ENCODE data around the gene AK5. TPM values are rescaled to one million over a fixed set of nuclear protein-coding genes. Genes with fewer than 3 reads are reported as not detected.

Gene AK5
- total and polyA plus RNA-seq, 3 experiments from 2014 or later = 0.46 to 3.4 (median 1.1) TPM

DNA sequence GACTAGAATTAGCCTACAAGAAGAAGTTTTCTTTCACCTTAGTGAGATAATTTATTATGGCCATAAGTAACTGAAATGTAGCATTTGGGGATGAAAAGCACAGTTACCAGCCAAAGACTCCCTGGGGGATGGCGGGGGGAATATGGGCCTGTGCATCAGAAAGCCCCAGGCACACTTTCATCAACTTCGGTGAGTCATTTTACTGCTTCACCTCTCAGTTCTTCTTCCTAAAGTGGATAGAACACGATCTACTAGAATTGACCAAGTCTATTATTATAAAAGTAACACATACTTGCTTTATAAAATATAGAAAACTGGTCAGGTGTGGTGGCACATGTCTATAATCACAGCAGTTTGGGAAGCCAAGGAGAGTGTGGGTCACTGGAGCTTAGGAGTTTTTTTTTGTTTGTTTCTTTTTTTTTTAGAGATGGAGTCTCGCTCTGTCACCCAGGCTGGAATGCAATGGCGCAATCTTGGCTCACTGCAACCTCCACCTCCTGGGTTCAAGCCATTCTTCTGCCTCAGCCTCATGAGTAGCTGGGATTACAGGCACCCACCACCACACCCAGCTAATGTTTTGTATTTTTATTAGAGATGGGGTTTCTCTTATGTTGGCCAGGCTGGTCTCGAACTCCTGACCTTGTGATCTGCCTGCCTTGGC, 258.8 kb downstream of the AK5 start:
- no peaks in the 10 kb centered on the region for H3K4me1 Mint-ChIP-seq
- CTCF ChIA-PET = no interaction called here
- POLR2A ChIA-PET = no interaction called here
- Histone ChIP-seq H3K27me3 (ENCODE audit: insufficient read depth, low read length, poor library complexity, severe bottlenecking) (no peaks in the 10 kb centered on the region), H3K27ac (ENCODE audit: low read depth, low read length) (no peak overlapping the region), H3K4me3 (ENCODE audit: low read length) (no peak overlapping the region), H3K9me3 (ENCODE audit: low read length) (no peaks in the 10 kb centered on the region), H3K36me3 (ENCODE audit: insufficient read depth, low read length) (no peaks in the 10 kb centered on the region), H3K4me1 (ENCODE audit: insufficient read depth, low read length) (no peaks in the 10 kb centered on the region)
- peaks cover 0 to 8% of the 10 kb centered on the region in 2 donors for H3K27me3 Mint-ChIP-seq
- no peaks in the 10 kb centered on the region for H3K9me3 Mint-ChIP-seq
- H3K4me3 Mint-ChIP-seq = no peak overlapping the region
- no peaks in the 10 kb centered on the region for H3K36me3 Mint-ChIP-seq
- H3K27ac Mint-ChIP-seq = no peak overlapping the region
- DNase-seq = no peak

DNA sequence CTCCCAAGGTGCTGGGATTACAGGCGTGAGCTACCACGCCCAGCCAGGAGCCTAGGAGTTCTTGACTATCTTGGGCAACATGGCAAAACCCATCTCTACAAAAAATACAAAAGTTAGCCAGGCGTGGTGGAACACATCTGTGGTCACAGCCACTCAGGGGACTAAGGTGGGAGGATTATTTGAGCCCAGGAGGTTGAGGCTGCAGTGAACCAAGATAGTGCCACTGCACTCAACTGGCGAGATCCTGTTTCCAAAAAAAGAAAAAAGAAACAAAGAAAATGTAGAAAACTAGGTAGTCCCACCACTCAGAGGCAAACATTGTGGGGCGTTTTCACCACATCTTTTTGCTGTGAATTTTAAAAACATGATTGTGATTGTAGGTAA, 259.3 kb downstream of the AK5 start:
- no peaks in the 10 kb centered on the region for H3K4me1 ChIP-seq (ENCODE audit: insufficient read depth, low read length)
- H3K27me3 ChIP-seq (ENCODE audit: insufficient read depth, low read length, poor library complexity, severe bottlenecking) = no peaks in the 10 kb centered on the region
- ChIA-PET POLR2A (no interaction called here), CTCF (interaction anchor here (1.0 kb wide), 1 partner anchor 8 kb away, joined by 4 read pairs; no protein-coding TSS in a partner anchor)
- Mint-ChIP-seq H3K27me3 (peaks cover 0 to 4% of the 10 kb centered on the region in 2 donors), H3K4me3 (no peak overlapping the region), H3K36me3 (no peaks in the 10 kb centered on the region), H3K4me1 (no peaks in the 10 kb centered on the region), H3K27ac (no peak overlapping the region), H3K9me3 (no peaks in the 10 kb centered on the region)
- no peak overlapping the region for H3K4me3 ChIP-seq (ENCODE audit: low read length)
- no peaks in the 10 kb centered on the region for H3K36me3 ChIP-seq (ENCODE audit: insufficient read depth, low read length)
- H3K27ac ChIP-seq (ENCODE audit: low read depth, low read length) = no peak overlapping the region
- no peaks in the 10 kb centered on the region for H3K9me3 ChIP-seq (ENCODE audit: low read length)
- no peak for DNase-seq

DNA sequence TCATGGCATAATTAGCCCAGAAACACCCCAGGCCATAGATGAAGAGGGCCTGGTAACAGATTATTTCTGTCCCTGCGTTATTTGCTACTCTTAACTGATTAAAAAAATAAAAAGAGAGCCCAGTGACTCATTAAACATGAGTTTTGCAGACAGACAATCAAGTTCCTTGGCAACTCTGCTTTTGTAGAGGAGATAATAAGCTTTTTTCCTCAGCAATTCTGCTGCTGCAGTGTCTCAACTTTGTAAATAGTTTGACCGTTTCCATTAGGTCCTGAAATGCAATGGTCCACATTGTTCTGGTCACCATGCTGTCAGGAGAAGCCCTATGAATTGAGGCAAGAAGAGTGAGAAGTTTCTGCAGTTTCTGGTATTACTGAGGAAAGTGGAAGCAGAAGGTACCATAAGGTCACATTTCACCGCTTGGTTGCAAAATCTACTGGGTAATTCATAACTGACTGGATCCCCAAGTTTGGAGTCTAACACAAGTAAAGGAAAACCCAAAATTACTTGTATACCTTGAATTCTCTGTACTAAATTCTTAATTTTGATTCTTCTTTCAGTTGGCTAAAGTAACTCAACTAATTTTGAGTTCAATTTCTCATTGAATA, 261.1 kb downstream of the AK5 start:
- H3K36me3 Mint-ChIP-seq = peaks cover 0 to 4% (median 3%) of the 10 kb centered on the region in 3 donors
- CTCF ChIA-PET = no interaction called here
- H3K4me1 Mint-ChIP-seq = no peaks in the 10 kb centered on the region

GRCh38 chr1:77543822-77544448, 262.1 kb downstream of the AK5 start:
- peaks cover 7 to 8% of the 10 kb centered on the region in 2 donors for H3K27me3 Mint-ChIP-seq
- H3K27ac ChIP-seq (ENCODE audit: low read depth, low read length) = no peak overlapping the region
- no peaks in the 10 kb centered on the region for H3K36me3 ChIP-seq (ENCODE audit: insufficient read depth, low read length)
- H3K27me3 ChIP-seq (ENCODE audit: insufficient read depth, low read length, poor library complexity, severe bottlenecking) = no peaks in the 10 kb centered on the region
- ChIA-PET CTCF (interaction anchor here (0.5 kb wide), 1 partner anchor 154 kb away, joined by 3 read pairs; no protein-coding TSS in a partner anchor), POLR2A (no interaction called here)
- H3K9me3 ChIP-seq (ENCODE audit: low read length) = no peaks in the 10 kb centered on the region
- H3K4me3 ChIP-seq (ENCODE audit: low read length) = no peak overlapping the region
- no peak for DNase-seq
- H3K9me3 Mint-ChIP-seq = no peaks in the 10 kb centered on the region
- no peaks in the 10 kb centered on the region for H3K4me1 ChIP-seq (ENCODE audit: insufficient read depth, low read length)
- peaks cover 0 to 4% (median 3%) of the 10 kb centered on the region in 3 donors for H3K36me3 Mint-ChIP-seq
- H3K4me3 Mint-ChIP-seq = no peak overlapping the region
- H3K27ac Mint-ChIP-seq = no peak overlapping the region
- no peaks in the 10 kb centered on the region for H3K4me1 Mint-ChIP-seq

More for the DNA sequence above, 261.1 kb downstream of the AK5 start:
- DNase-seq = no peak
- Histone ChIP-seq H3K36me3 (ENCODE audit: insufficient read depth, low read length) (no peaks in the 10 kb centered on the region), H3K4me1 (ENCODE audit: insufficient read depth, low read length) (no peaks in the 10 kb centered on the region), H3K4me3 (ENCODE audit: low read length) (no peak overlapping the region), H3K27ac (ENCODE audit: low read depth, low read length) (no peak overlapping the region), H3K27me3 (ENCODE audit: insufficient read depth, low read length, poor library complexity, severe bottlenecking) (no peaks in the 10 kb centered on the region), H3K9me3 (ENCODE audit: low read length) (no peaks in the 10 kb centered on the region)
- H3K27ac Mint-ChIP-seq = no peak overlapping the region
- peaks cover 3 to 4% of the 10 kb centered on the region in 2 donors for H3K27me3 Mint-ChIP-seq
- POLR2A ChIA-PET = no interaction called here
- no peak overlapping the region for H3K4me3 Mint-ChIP-seq
- no peaks in the 10 kb centered on the region for H3K9me3 Mint-ChIP-seq

DNA sequence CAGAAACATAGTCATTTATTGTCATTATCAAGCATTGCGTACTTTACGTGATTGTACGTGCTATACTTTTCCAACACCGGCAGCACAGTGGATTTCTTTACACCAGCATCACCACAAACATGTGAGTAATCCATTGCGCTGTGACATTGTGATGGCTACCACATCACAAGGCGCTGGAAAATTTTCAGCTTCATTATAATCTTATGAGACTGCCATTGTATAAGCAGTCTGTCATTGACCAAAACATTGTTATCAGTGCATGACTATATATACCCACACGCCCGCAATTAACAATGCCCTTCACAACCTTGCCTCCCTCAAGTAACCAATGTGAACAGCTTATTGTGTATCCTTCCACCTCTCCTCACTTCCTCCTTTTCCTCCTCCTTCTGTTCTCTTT, 263.0 kb downstream of the AK5 start:
- POLR2A ChIA-PET = no interaction called here
- peaks cover 0 to 4% (median 3%) of the 10 kb centered on the region in 3 donors for H3K36me3 Mint-ChIP-seq
- CTCF ChIA-PET = interaction anchor here (1.0 kb wide), 1 partner anchor 12 kb away, joined by 4 read pairs; no protein-coding TSS in a partner anchor

GRCh38 chr1:77545970-77546369, 264.2 kb downstream of the AK5 start:
- peaks cover 0 to 4% (median 3%) of the 10 kb centered on the region in 3 donors for H3K36me3 Mint-ChIP-seq
- Histone ChIP-seq H3K4me3 (ENCODE audit: low read length) (no peak overlapping the region), H3K27ac (ENCODE audit: low read depth, low read length) (no peak overlapping the region), H3K4me1 (ENCODE audit: insufficient read depth, low read length) (no peaks in the 10 kb centered on the region), H3K9me3 (ENCODE audit: low read length) (no peaks in the 10 kb centered on the region), H3K27me3 (ENCODE audit: insufficient read depth, low read length, poor library complexity, severe bottlenecking) (no peaks in the 10 kb centered on the region), H3K36me3 (ENCODE audit: insufficient read depth, low read length) (no peaks in the 10 kb centered on the region)
- peaks cover 6 to 14% of the 10 kb centered on the region in 2 donors for H3K27me3 Mint-ChIP-seq
- POLR2A ChIA-PET = no interaction called here
- no peaks in the 10 kb centered on the region for H3K4me1 Mint-ChIP-seq
- H3K27ac Mint-ChIP-seq = peak overlapping the region in 1 of 8 donors; percentile 18
- H3K4me3 Mint-ChIP-seq = no peak overlapping the region
- no peaks in the 10 kb centered on the region for H3K9me3 Mint-ChIP-seq
- CTCF ChIA-PET = interaction anchor here (1.0 kb wide), 1 partner anchor 13 kb away, joined by 4 read pairs; no protein-coding TSS in a partner anchor
- DNase-seq = no peak

More for the DNA sequence above, 263.0 kb downstream of the AK5 start:
- H3K9me3 Mint-ChIP-seq = no peaks in the 10 kb centered on the region
- H3K9me3 ChIP-seq (ENCODE audit: low read length) = no peaks in the 10 kb centered on the region
- H3K27ac ChIP-seq (ENCODE audit: low read depth, low read length) = no peak overlapping the region
- H3K4me3 ChIP-seq (ENCODE audit: low read length) = no peak overlapping the region
- H3K4me3 Mint-ChIP-seq = no peak overlapping the region
- DNase-seq = no peak
- no peaks in the 10 kb centered on the region for H3K4me1 ChIP-seq (ENCODE audit: insufficient read depth, low read length)
- no peaks in the 10 kb centered on the region for H3K27me3 ChIP-seq (ENCODE audit: insufficient read depth, low read length, poor library complexity, severe bottlenecking)
- H3K27ac Mint-ChIP-seq = peak overlapping the region in 1 of 8 donors; percentile 43
- H3K27me3 Mint-ChIP-seq = peaks cover 7 to 13% of the 10 kb centered on the region in 2 donors
- no peaks in the 10 kb centered on the region for H3K36me3 ChIP-seq (ENCODE audit: insufficient read depth, low read length)
- H3K4me1 Mint-ChIP-seq = no peaks in the 10 kb centered on the region

DNA sequence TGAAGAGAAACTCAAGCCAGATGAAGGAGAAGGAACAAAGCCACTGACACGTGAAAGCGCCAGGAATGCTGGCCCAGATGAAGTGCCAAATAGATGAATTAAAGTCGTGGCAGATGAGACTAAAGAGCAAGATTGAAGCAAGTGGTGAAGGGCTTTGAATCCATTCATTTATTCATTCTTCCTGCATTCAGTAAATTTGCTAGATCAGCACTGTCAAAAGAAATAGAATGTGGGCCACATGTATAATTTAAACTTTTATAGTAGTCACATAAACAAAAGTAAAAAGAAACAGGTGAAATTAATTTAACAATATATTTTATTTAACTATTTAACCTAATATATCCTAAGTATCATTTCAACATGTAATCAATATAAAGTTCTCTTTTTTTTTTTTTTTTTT, 265.1 kb downstream of the AK5 start:
- Mint-ChIP-seq H3K4me1 (no peaks in the 10 kb centered on the region), H3K27me3 (peaks cover 12 to 22% of the 10 kb centered on the region in 2 donors)
- H3K27ac ChIP-seq (ENCODE audit: low read depth, low read length) = no peak overlapping the region

GRCh38 chr1:77548285-77548684, 266.5 kb downstream of the AK5 start:
- Histone ChIP-seq H3K4me1 (ENCODE audit: insufficient read depth, low read length) (no peaks in the 10 kb centered on the region), H3K36me3 (ENCODE audit: insufficient read depth, low read length) (no peaks in the 10 kb centered on the region), H3K4me3 (ENCODE audit: low read length) (no peak overlapping the region), H3K9me3 (ENCODE audit: low read length) (no peaks in the 10 kb centered on the region), H3K27ac (ENCODE audit: low read depth, low read length) (no peak overlapping the region), H3K27me3 (ENCODE audit: insufficient read depth, low read length, poor library complexity, severe bottlenecking) (no peaks in the 10 kb centered on the region)
- Mint-ChIP-seq H3K9me3 (no peaks in the 10 kb centered on the region), H3K36me3 (peaks cover 0 to 4% (median 3%) of the 10 kb centered on the region in 3 donors), H3K4me1 (no peaks in the 10 kb centered on the region), H3K27me3 (peaks cover 12 to 26% of the 10 kb centered on the region in 2 donors), H3K27ac (no peak overlapping the region), H3K4me3 (no peak overlapping the region)
- DNase-seq = no peak
- ChIA-PET POLR2A (interaction anchor here (0.6 kb wide), 1 partner anchor 24 kb away, joined by 7 read pairs; no protein-coding TSS in a partner anchor), CTCF (no interaction called here)

More for the DNA sequence above, 265.1 kb downstream of the AK5 start:
- Histone ChIP-seq H3K4me1 (ENCODE audit: insufficient read depth, low read length) (no peaks in the 10 kb centered on the region), H3K4me3 (ENCODE audit: low read length) (no peak overlapping the region), H3K27me3 (ENCODE audit: insufficient read depth, low read length, poor library complexity, severe bottlenecking) (no peaks in the 10 kb centered on the region), H3K9me3 (ENCODE audit: low read length) (no peaks in the 10 kb centered on the region), H3K36me3 (ENCODE audit: insufficient read depth, low read length) (no peaks in the 10 kb centered on the region)
- Mint-ChIP-seq H3K4me3 (no peak overlapping the region), H3K27ac (no peak overlapping the region), H3K9me3 (no peaks in the 10 kb centered on the region), H3K36me3 (peaks cover 0 to 4% (median 3%) of the 10 kb centered on the region in 3 donors)
- POLR2A ChIA-PET = no interaction called here
- CTCF ChIA-PET = no interaction called here
- DNase-seq = no peak

Data from CD8-positive, alpha-beta memory T cell (primary cell).